Measurements from ENCODE around the gene LRRC25. TPM values are rescaled to one million over a fixed set of nuclear protein-coding genes. Genes with fewer than 3 reads are reported as not detected.

Gene LRRC25
- total RNA-seq, 1 donor from 2014 or later, result not detected

DNA sequence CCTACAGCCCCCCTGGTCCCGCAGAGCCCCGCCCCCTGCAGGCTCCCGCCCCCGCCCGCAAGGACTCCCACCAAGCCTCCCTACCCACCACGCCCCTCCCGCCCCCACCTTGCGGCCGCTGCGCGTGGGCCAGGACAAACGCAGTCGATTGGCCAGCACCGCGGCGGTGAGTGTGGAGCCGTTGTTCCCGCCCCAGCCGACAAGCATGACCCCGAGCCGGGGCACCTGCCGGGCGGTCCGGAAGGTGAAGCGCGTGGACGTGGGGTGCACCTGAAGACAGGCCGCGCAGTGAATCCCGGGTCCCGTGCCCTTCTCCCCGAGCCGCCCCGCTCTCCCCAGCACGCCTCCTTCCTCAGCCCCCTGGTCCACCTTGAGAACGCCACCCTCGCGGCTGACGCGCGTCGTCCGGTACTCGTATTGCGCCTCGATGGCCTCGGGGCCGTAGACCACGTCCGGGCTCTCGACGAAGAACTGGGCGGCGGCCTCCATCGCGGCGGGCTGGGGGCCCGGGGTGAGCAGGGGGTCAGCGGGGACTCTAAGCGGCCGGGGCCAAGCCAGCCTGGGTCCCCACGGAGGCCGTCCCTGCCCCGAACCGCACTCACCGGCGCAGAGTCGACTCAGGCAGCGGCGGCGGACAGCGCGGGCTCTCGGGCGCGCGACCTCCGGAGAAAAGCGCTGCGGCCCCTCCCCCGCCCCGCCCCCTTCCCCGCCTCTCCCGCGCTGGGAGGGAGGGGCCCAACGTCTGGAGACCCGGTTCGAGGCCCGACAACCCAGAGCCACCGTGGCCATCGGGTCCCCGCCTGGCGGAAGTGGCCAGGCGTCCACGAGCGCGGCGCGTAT is 40.3 kb upstream of the LRRC25 start, which contains the start of gene ISYNA1:
Gene ISYNA1, minus strand, starts transcription at position 643 of the 840 bp plus-strand sequence. Its CDS starts 154 bp downstream, at position 489.
- TF ChIP-seq, protein P1, sequence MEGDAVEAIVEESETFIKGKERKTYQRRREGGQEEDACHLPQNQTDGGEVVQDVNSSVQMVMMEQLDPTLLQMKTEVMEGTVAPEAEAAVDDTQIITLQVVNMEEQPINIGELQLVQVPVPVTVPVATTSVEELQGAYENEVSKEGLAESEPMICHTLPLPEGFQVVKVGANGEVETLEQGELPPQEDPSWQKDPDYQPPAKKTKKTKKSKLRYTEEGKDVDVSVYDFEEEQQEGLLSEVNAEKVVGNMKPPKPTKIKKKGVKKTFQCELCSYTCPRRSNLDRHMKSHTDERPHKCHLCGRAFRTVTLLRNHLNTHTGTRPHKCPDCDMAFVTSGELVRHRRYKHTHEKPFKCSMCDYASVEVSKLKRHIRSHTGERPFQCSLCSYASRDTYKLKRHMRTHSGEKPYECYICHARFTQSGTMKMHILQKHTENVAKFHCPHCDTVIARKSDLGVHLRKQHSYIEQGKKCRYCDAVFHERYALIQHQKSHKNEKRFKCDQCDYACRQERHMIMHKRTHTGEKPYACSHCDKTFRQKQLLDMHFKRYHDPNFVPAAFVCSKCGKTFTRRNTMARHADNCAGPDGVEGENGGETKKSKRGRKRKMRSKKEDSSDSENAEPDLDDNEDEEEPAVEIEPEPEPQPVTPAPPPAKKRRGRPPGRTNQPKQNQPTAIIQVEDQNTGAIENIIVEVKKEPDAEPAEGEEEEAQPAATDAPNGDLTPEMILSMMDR (IDR thresholded peaks at IDR 0.05), result no peak
- Mint-ChIP-seq H3K27ac (ENCODE audit: unreplicated experiment) (peak within 1 kb of the TSS; percentile 90), H3K36me3 (ENCODE audit: low read depth) (peaks cover 2% of the 10 kb centered on the region), H3K4me1 (ENCODE audit: low read depth) (peaks cover 43% of the 10 kb centered on the region), H3K27me3 (ENCODE audit: low read depth) (no peaks in the 10 kb centered on the region), H3K4me3 (ENCODE audit: unreplicated experiment) (peak within 1 kb of the TSS; percentile 75), H3K9me3 (ENCODE audit: low read depth) (no peaks in the 10 kb centered on the region)
- DNase-seq (ENCODE audit: low spot score), result no peak

GRCh38 chr19:18436671-18437490 is 39.5 kb upstream of the LRRC25 start:
- Mint-ChIP-seq H3K36me3 (ENCODE audit: low read depth) (no peaks in the 10 kb centered on the region), H3K9me3 (ENCODE audit: low read depth) (no peaks in the 10 kb centered on the region), H3K27ac (ENCODE audit: unreplicated experiment) (no peak overlapping the region), H3K27me3 (ENCODE audit: low read depth) (no peaks in the 10 kb centered on the region), H3K4me1 (ENCODE audit: low read depth) (peaks cover 39% of the 10 kb centered on the region), H3K4me3 (ENCODE audit: unreplicated experiment) (peak overlapping the region; percentile 75)
- no peak for DNase-seq (ENCODE audit: low spot score)
- TF ChIP-seq, protein P1 (IDR thresholded peaks at IDR 0.05), result peak; percentile 60

DNA sequence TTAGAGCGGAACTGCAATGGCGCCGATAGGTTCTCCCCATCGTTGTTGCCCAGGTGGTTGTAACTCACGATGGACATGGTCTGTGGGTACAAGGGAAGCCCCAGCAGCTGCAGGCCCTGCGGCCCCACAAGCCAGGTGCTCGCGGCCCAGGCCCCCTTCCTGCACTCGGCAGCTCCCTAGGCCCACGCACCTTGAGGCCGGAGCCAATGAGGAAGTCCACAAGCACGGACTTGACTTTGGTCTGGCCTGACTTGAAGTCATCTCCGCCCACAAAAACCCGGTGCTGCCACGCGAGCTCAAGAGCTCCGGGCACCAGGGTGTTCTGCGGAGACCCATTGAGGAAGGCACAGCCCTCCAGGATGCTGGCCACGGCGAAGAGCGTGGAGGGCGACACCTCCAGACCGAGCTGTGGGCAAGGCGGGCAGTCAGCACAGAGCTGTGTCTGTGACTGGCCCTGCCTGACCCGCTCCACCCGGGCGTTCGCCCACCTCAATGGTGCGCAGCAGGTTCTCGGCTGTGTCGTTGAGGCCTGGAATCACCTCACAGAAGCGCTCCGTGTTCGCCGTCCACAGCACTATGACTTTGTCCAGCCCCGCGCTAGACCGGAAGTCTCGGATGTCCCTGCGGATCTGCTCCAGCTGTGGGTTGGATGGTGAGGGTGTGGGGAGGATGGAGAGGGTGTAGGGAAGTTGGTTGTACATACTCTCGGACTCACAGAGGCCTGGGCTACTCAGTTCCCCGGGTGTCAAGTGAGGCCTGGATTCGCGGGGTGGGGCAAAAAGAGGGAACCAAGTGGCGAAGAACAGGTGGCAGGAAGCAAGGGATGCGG is 38.6 kb upstream of the LRRC25 start:
- Mint-ChIP-seq H3K36me3 (ENCODE audit: low read depth) (no peaks in the 10 kb centered on the region), H3K27ac (ENCODE audit: unreplicated experiment) (peak overlapping the region; percentile 49), H3K9me3 (ENCODE audit: low read depth) (no peaks in the 10 kb centered on the region), H3K27me3 (ENCODE audit: low read depth) (no peaks in the 10 kb centered on the region), H3K4me1 (ENCODE audit: low read depth) (peaks cover 39% of the 10 kb centered on the region), H3K4me3 (ENCODE audit: unreplicated experiment) (peak overlapping the region; percentile 75)
- TF ChIP-seq, protein P1 (IDR thresholded peaks at IDR 0.05), result no peak
- DNase-seq (ENCODE audit: low spot score), result no peak

GRCh38 chr19:18435178-18435841 is 37.9 kb upstream of the LRRC25 start:
- no peak overlapping the region for H3K4me3 Mint-ChIP-seq (ENCODE audit: unreplicated experiment)
- H3K27me3 Mint-ChIP-seq (ENCODE audit: low read depth), result no peaks in the 10 kb centered on the region
- H3K9me3 Mint-ChIP-seq (ENCODE audit: low read depth), result no peaks in the 10 kb centered on the region
- peaks cover 37% of the 10 kb centered on the region for H3K4me1 Mint-ChIP-seq (ENCODE audit: low read depth)
- no peak overlapping the region for H3K27ac Mint-ChIP-seq (ENCODE audit: unreplicated experiment)
- no peaks in the 10 kb centered on the region for H3K36me3 Mint-ChIP-seq (ENCODE audit: low read depth)
- DNase-seq (ENCODE audit: low spot score), result no peak
- TF ChIP-seq, protein P1 (IDR thresholded peaks at IDR 0.05), result no peak

Measured in chondrocyte (in vitro differentiated cells).